Measurements from ENCODE around the gene TMEM259. TPM values are rescaled to one million over a fixed set of nuclear protein-coding genes. Genes with fewer than 3 reads are reported as not detected.
A peak's percentile ranks its signal among the peaks of the same experiment; 100 is the strongest.

TMEM259 gene
- total RNA-seq (2011; cell fraction: chromatin; rRNA removed; ENCODE audit: low replicate concordance), result 157 and 512 TPM in 2 replicates
- total RNA-seq (2011; cell fraction: nucleolus; rRNA removed), result 498 and 541 TPM in 2 replicates
- total RNA-seq (2011; cell fraction: nucleoplasm; rRNA removed), result 251 and 289 TPM in 2 replicates
- total RNA-seq (2014; rRNA removed) (135 and 169 TPM in 2 replicates), total RNA-seq (2014; rRNA removed; fragmentation: Illumina TruSeq; extraction: Trizol) (13.4 and 18.5 TPM in 2 replicates), total RNA-seq (2015; rRNA removed; fragmentation: Illumina TruSeq; extraction: Trizol) (59.7 and 60.9 TPM in 2 replicates), total RNA-seq (2021) (176 and 193 TPM in 2 replicates), polyA plus RNA-seq (2011; rRNA removed) (83.2 and 158 TPM in 2 replicates), polyA plus RNA-seq (2014; fragmentation: Illumina TruSeq; extraction: Trizol) (63.6 and 79.5 TPM in 2 replicates), polyA plus RNA-seq (2014; fragmentation: Nextera tagmentation; extraction: Ambion mirVana) (under 1 TPM; 0.52 to 0.57 TPM), polyA plus RNA-seq (2014; rRNA removed) (225 and 231 TPM in 2 replicates), polyA minus RNA-seq (2011; rRNA and poly(A)+ RNA removed) (18.2 and 31.6 TPM in 2 replicates), Bru-seq, nascent RNA (percentile 79 among the genes with signal in this experiment), BruChase-seq, experiment 1, labeled RNA remaining after a 2-hour chase (percentile 71 among the genes with signal in this experiment), BruChase-seq, experiment 2, labeled RNA remaining after a 6-hour chase (percentile 78 among the genes with signal in this experiment)
- polyA plus RNA-seq (2011; cell fraction: cytosol; rRNA removed), result 163 and 311 TPM in 2 replicates
- polyA plus RNA-seq (2011; cell fraction: nucleus; rRNA removed), result 1,374 and 1,890 TPM in 2 replicates
- polyA plus RNA-seq (2012), result 118 and 187 TPM in 2 replicates
- polyA minus RNA-seq (2011; cell fraction: cytosol; rRNA and poly(A)+ RNA removed), result 42.1 and 50.9 TPM in 2 replicates
- 105 and 111 TPM in 2 replicates for polyA minus RNA-seq (2011; cell fraction: nucleus; rRNA and poly(A)+ RNA removed)
- long read RNA-seq, experiment 1, transcript TMEM259-208 (1 exons, 1,637 nt), result major isoform, 342 of 821 reads
- long read RNA-seq, experiment 1, transcript TMEM259-202 (11 exons, 2,748 nt), result minor isoform, 169 of 821 reads
- long read RNA-seq, experiment 1, partial matches to known transcripts, result 123 of 821 reads
- long read RNA-seq, experiment 1, other reads (novel, unspliced or antisense), result 181 of 821 reads
- long read RNA-seq, experiment 2, transcript TMEM259-202 (11 exons, 2,748 nt), result major isoform, 36 of 98 reads
- long read RNA-seq, experiment 2, transcript TMEM259-208 (1 exons, 1,637 nt), result minor isoform, 17 of 98 reads
- long read RNA-seq, experiment 2, partial matches to known transcripts, result 13 of 98 reads
- long read RNA-seq, experiment 2, other reads (novel, unspliced or antisense), result 30 of 98 reads
- long read RNA-seq, experiment 3, transcript TMEM259-202 (11 exons, 2,748 nt), result major isoform, 5 of 16 reads
- long read RNA-seq, experiment 3, partial matches to known transcripts, result 4 of 16 reads
- long read RNA-seq, experiment 3, other reads (novel, unspliced or antisense), result 5 of 16 reads

- 0% methylated on average over 46 of the region's 68 CpGs for WGBS (ENCODE audit: insufficient coverage, low coverage, missing lambda C conversion rate)
- in situ Hi-C loops (cut with MboI), result no loop called here
- peak within 1 kb of the TSS; percentile 88 for H3K4me2 ChIP-seq (ENCODE audit: insufficient read depth, low read length)
- H3K27ac ChIP-seq (ENCODE audit: extremely low read depth, low read depth, low read length), result peak within 1 kb of the TSS; percentile 100
- H3K9me1 ChIP-seq (ENCODE audit: control insufficient read depth, insufficient read depth, low read length), result peaks cover 16% of the 10 kb centered on the region
- H3K4me3 ChIP-seq, result peak within 1 kb of the TSS; percentile 94
- no peaks in the 10 kb centered on the region for H3K9me3 ChIP-seq (replicated peaks; ENCODE audit: control insufficient read depth, insufficient read depth, low read depth, low read length)
- DNase-seq (ENCODE audit: extremely low read depth in 1 of 4, low spot score in 3 of 4), result peak; percentile 87 to 97 (median 92)
- peaks cover 27 to 76% of the 10 kb centered on the region in 2 experiments for H3K4me1 ChIP-seq (replicated peaks in 1 of 2; ENCODE audit: control insufficient read depth in 2 of 2, insufficient read depth in 2 of 2, low read length in 2 of 2)
- POLR2A ChIA-PET, result interaction anchor here (0.6 to 2.0 kb wide), 13 partner anchors 9 to 604 kb away, joined by 3 to 10 read pairs (median 4); partner anchors contain the start of genes ABCA7 and ARHGAP45
- peak within 1 kb of the TSS; percentile 92 for H2AFZ ChIP-seq (ENCODE audit: low read depth, low read length)
- H3K36me3 ChIP-seq (ENCODE audit: control insufficient read depth, insufficient read depth, low read length), result peaks cover 37% of the 10 kb centered on the region; the same call in 2 of the 3 replicates
- BruUV-seq (replicated peaks), result no TSS peak
- H3K27me3 ChIP-seq (ENCODE audit: control insufficient read depth in 2 of 2, insufficient read depth in 2 of 2, low read length in 2 of 2), result no peaks in the 10 kb centered on the region
- H3K79me2 ChIP-seq (ENCODE audit: control insufficient read depth, insufficient read depth, low read length), result peaks cover 52% of the 10 kb centered on the region
- ATAC-seq, result peak; percentile 90
- H3K9ac ChIP-seq (ENCODE audit: insufficient read depth in 1 of 2, low read depth in 2 of 2, low read length in 2 of 2), result peak within 1 kb of the TSS; percentile 88 to 99
- FAIRE-seq, result no peak
- CTCF ChIA-PET (ENCODE audit: low intra/inter-chr PET ratio), result no interaction called here
- intact Hi-C loops (cut with micrococcal nuclease), result loop anchor here (2.0 kb wide), 2 partner anchors 20 to 82 kb away; partner anchors contain the start of genes ABCA7 and GPX4
- H4K20me1 ChIP-seq (replicated peaks; ENCODE audit: control insufficient read depth, insufficient read depth, low read length), result peaks cover 46% of the 10 kb centered on the region
- TF ChIP-seq GMEB1 (CRISPR knock-in tag; IDR thresholded peaks at IDR 0.05) (peak; percentile 74), RBFOX2 (IDR thresholded peaks at IDR 0.05; ENCODE audit: low read depth, low read length) (peak; percentile 95), U2AF1 (optimal IDR thresholded peaks at IDR 0.05; ENCODE audit: low read depth, low read length) (peak; percentile 62), E2F6 (IDR thresholded peaks at IDR 0.05; ENCODE audit: borderline replicate concordance in 1 of 2, extremely low read depth in 1 of 2, insufficient read depth in 1 of 2, insufficient read length in 1 of 2, low read depth in 1 of 2, low read length in 1 of 2, poor library complexity in 1 of 2, severe bottlenecking in 1 of 2) (peak; percentile 39 to 80), ATF6 (CRISPR knock-in tag; IDR thresholded peaks at IDR 0.05) (0 out of 2 replicates have a peak, but pooled peaks have one; percentile 17), HNRNPL (IDR thresholded peaks at IDR 0.05; ENCODE audit: low read depth, low read length) (peak; percentile 99), ELF4 (CRISPR knock-in tag; IDR thresholded peaks at IDR 0.05) (no peak), KLF1 (tag; IDR thresholded peaks at IDR 0.05) (no peak), SRF (CRISPR knock-in tag; IDR thresholded peaks at IDR 0.05) (peak in 1 of 2 experiments; percentile 78; a peak in 1 of 4 replicates), MXI1 (IDR thresholded peaks at IDR 0.05; ENCODE audit: low read depth, low read length) (0 out of 2 replicates have a peak, but pooled peaks have one; percentile 62)
Measured at GRCh38 chr19:1020868-1021425, at the start of gene TMEM259. TSS of gene TMEM259 (minus strand) at chr19:1021123. CDS start at chr19:1020996, 127 bp downstream.
